Thyroid gland (tissue), 4 donors: ENCODE results near the gene FOXJ2. TPM values are rescaled to one million over a fixed set of nuclear protein-coding genes. Genes with fewer than 3 reads are reported as not detected.

Experiments
- DNase-seq, 2 donors: peaks; one replicate each; pipeline ENCODE4 v3.0.0-alpha.2; 2019
- H3K27ac ChIP-seq, 3 donors: fragments of 200-600 bp; sonication (generic); 1 replicate in 2 of 3; 2 replicates in 1 of 3; pipeline ENCODE4 v1.5.1; 2016 to 2019; ENCODE audit warnings: mild to moderate bottlenecking in 1 of 3, moderate library complexity in 1 of 3
- H3K27me3 ChIP-seq: fragments of 200-600 bp; sonication (generic); one replicate; pipeline ENCODE4 v1.5.1; 2019
- H3K36me3 ChIP-seq, 2 donors: fragments of 200-600 bp; sonication (generic); one replicate each; pipeline ENCODE4 v1.5.1; 2016 to 2019
- H3K4me1 ChIP-seq, 2 donors: fragments of 200-600 bp; sonication (generic); one replicate each; pipeline ENCODE4 v1.5.1; 2017 to 2019
- H3K4me3 ChIP-seq, 3 donors: fragments of 200-600 bp; sonication (generic); replicated peaks in 1 of 3; 1 replicate in 2 of 3; 2 replicates in 1 of 3; pipeline ENCODE4 v1.5.1; 2016; ENCODE audit warnings: mild to moderate bottlenecking in 1 of 3
- H3K9me3 ChIP-seq: fragments of 200-600 bp; sonication (generic); one replicate; pipeline ENCODE4 v1.5.1; 2017
- CTCF ChIP-seq, 6 experiments: fragments of 200-600 bp in 3 of 6; fragments of 450-650 bp in 3 of 6; sonication (generic) in 3 of 6; IDR thresholded peaks; one replicate each; pipeline ENCODE4 v1.5.1; 2016 to 2019; ENCODE audit warnings: antibody characterized with exemption in 6 of 6, mild to moderate bottlenecking in 2 of 6, inconsistent platforms in 1 of 6, moderate library complexity in 1 of 6
- POLR2A ChIP-seq, 2 donors: fragments of 450-650 bp; IDR thresholded peaks; one replicate each; pipeline ENCODE4 v1.6.1; 2017; ENCODE audit warnings: antibody characterized with exemption in 2 of 2, mild to moderate bottlenecking in 2 of 2, moderate library complexity in 1 of 2
- WGBS, 2 donors: methylation state at CpG; one replicate each; pipeline ENCODE4 v1.1.5; 2017; 5-methylcytosine and 5-hydroxymethylcytosine counted together
- intact Hi-C: fragments of 100-400 bp; cut with DNase I; formaldehyde crosslinking; loops from one replicate; pipeline ENCODE4 v1.15.1; 2023
- total RNA-seq, 4 donors: library from RNA; depleted of rRNA; stranded (reverse); fragments of >200 nt; gene quantifications; one replicate each; pipeline ENCODE4 v1.2.3, GENCODE V29; 2016

Gene FOXJ2
- total RNA-seq, 4 donors from 2014 or later: 14.0 to 18.3 (median 14.9) TPM

GRCh38 chr12:8045952-8046944 lies 13.7 kb downstream of the FOXJ2 start:
- Histone ChIP-seq H3K36me3 (peaks cover 80 to 85% of the 10 kb centered on the region in 2 donors), H3K4me1 (no peaks in the 10 kb centered on the region), H3K27me3 (no peaks in the 10 kb centered on the region), H3K9me3 (no peaks in the 10 kb centered on the region), H3K4me3 (no peak overlapping the region), H3K27ac (no peak overlapping the region)
- peak; percentile 75 to 76 for DNase-seq
- intact Hi-C loops: no loop called here
- WGBS, 2 donors: 48 to 50% methylated on average over 8 of the region's 8 CpGs
- TF ChIP-seq CTCF (IDR thresholded peaks at IDR 0.05) (peak; percentile 54 to 88 (median 57)), POLR2A (IDR thresholded peaks at IDR 0.05) (no peak)

GRCh38 chr12:8047842-8048241 lies 15.3 kb downstream of the FOXJ2 start:
- Histone ChIP-seq H3K27ac (no peak overlapping the region), H3K9me3 (no peaks in the 10 kb centered on the region), H3K27me3 (no peaks in the 10 kb centered on the region), H3K4me3 (no peak overlapping the region), H3K36me3 (peaks cover 79 to 82% of the 10 kb centered on the region in 2 donors), H3K4me1 (no peaks in the 10 kb centered on the region)
- intact Hi-C loops: no loop called here
- WGBS, 2 donors: 86 to 100% methylated on average over 5 of the region's 5 CpGs
- TF ChIP-seq POLR2A (IDR thresholded peaks at IDR 0.05): no peak
- no peak for TF ChIP-seq CTCF (IDR thresholded peaks at IDR 0.05)
- DNase-seq: no peak

- H3K9me3 ChIP-seq: no peaks in the 10 kb centered on the region
- H3K27ac ChIP-seq: no peak overlapping the region
- intact Hi-C loops: no loop called here
- TF ChIP-seq CTCF (IDR thresholded peaks at IDR 0.05): no peak
- no peak for TF ChIP-seq POLR2A (IDR thresholded peaks at IDR 0.05)
- peaks cover 79 to 81% of the 10 kb centered on the region in 2 donors for H3K36me3 ChIP-seq
- no peak overlapping the region for H3K4me3 ChIP-seq
- DNase-seq: no peak
- no peaks in the 10 kb centered on the region for H3K4me1 ChIP-seq
- WGBS, 2 donors: 91 to 93% methylated on average over 4 of the region's 4 CpGs
- H3K27me3 ChIP-seq: no peaks in the 10 kb centered on the region
Measured at GRCh38 chr12:8048906-8049305, 16.4 kb downstream of the FOXJ2 start.

GRCh38 chr12:8050600-8051250 lies 18.2 kb downstream of the FOXJ2 start:
- no peak for DNase-seq
- H3K4me3 ChIP-seq: no peak overlapping the region
- no peaks in the 10 kb centered on the region for H3K27me3 ChIP-seq
- intact Hi-C loops: no loop called here
- H3K9me3 ChIP-seq: no peaks in the 10 kb centered on the region
- H3K36me3 ChIP-seq: peaks cover 68 to 70% of the 10 kb centered on the region in 2 donors
- H3K27ac ChIP-seq: no peak overlapping the region
- TF ChIP-seq CTCF (IDR thresholded peaks at IDR 0.05): no peak
- TF ChIP-seq POLR2A (IDR thresholded peaks at IDR 0.05): no peak
- WGBS, 2 donors: 86 to 96% methylated on average over 7 of the region's 7 CpGs
- no peaks in the 10 kb centered on the region for H3K4me1 ChIP-seq

GRCh38 chr12:8052679-8053078 lies 20.2 kb downstream of the FOXJ2 start:
- H3K27ac ChIP-seq: no peak overlapping the region
- DNase-seq: no peak
- intact Hi-C loops: no loop called here

More at GRCh38 chr12:8052679-8053078, 20.2 kb downstream of the FOXJ2 start:
- Histone ChIP-seq H3K27me3 (no peaks in the 10 kb centered on the region), H3K9me3 (no peaks in the 10 kb centered on the region), H3K36me3 (peaks cover 54 to 63% of the 10 kb centered on the region in 2 donors), H3K4me3 (no peak overlapping the region), H3K4me1 (no peaks in the 10 kb centered on the region)
- TF ChIP-seq CTCF (IDR thresholded peaks at IDR 0.05) (no peak), POLR2A (IDR thresholded peaks at IDR 0.05) (no peak)
- WGBS, 2 donors: 82 to 87% methylated on average over 7 of the region's 7 CpGs
